GM12892 (cell line): Measurements from ENCODE around the gene EPHA4. TPM values are rescaled to one million over a fixed set of nuclear protein-coding genes. Genes with fewer than 3 reads are reported as not detected.

ENCODE experiments used
- DNase-seq: peaks from one replicate; pipeline ENCODE4 v3.0.0; 2011; ENCODE audit not compliant: insufficient read length
- FAIRE-seq: peaks from 2 replicates; lab custom pipeline; 2011; peaks lifted over from hg19 to GRCh38; lab: Jason Lieb, UNC
- POLR2A ChIP-seq: IDR thresholded peaks from 2 replicates; pipeline ENCODE4 v1.6.1; 2011; ENCODE audit warnings: low read depth, low read length, control low read depth
- POLR2AphosphoS5 ChIP-seq: IDR thresholded peaks from 2 replicates; pipeline ENCODE4 v1.6.1; 2011; ENCODE audit warnings: low read depth, low read length, control low read depth
- TAF1 ChIP-seq: IDR thresholded peaks from 2 replicates; pipeline ENCODE4 v1.6.1; 2011; ENCODE audit warnings: low read depth, mild to moderate bottlenecking, control low read depth, low read length, borderline replicate concordance
- polyA plus RNA-seq: library from polyadenylated mRNA; unstranded; fragments of >200 nt; gene quantifications from one replicate; pipeline ENCODE4 v1.2.1, GENCODE V29; 2012; ENCODE audit warnings: missing spikeins, inconsistent platforms; ENCODE audit not compliant: missing spikeins

The EPHA4 gene
- 0.19 TPM for polyA plus RNA-seq

DNA sequence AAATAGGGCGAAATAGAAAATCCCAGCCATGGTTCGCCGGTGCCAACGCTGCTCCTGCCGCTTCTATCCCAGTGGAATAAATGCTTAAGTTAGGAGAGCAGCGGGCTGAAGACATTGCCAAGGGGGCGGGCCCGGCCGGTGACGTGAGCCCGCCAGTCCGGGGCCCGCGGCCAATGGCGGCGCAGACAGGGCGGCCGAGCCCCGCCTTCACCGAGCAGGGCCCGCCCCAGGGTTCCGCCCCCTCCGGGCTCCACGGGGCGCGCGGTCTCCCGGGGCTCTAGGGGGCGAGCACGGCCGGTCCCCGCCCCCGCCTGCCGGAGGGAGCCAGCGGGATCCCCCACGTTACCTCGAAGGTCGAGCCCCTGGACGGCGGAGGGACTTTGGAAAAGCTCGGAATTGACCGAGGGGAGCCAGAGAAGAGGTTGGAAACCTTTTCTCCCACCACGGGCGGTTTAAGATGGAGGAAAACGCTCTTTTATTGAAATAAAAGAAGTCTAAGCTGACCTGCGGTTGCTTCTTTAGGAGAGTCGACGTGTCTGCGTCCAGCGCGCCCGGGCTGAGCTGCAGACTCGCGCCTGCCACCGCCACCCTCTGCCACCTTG lies at the start of gene EPHA4:
EPHA4 (minus strand) TSS at position 86 of the 602 bp plus-strand sequence; CDS start at position 30, 56 bp downstream.
- peak; percentile 88 for FAIRE-seq
- DNase-seq = peak; percentile 82
- TF ChIP-seq TAF1 (no peak), POLR2A (no peak), POLR2AphosphoS5 (no peak)

GRCh38 chr2:221618007-221618406 lies 45.9 kb upstream of the EPHA4 start:
- FAIRE-seq (no peak), DNase-seq (no peak)
- TF ChIP-seq TAF1 (no peak), POLR2A (no peak), POLR2AphosphoS5 (no peak)

- FAIRE-seq = no peak
- TF ChIP-seq POLR2A (no peak), POLR2AphosphoS5 (no peak), TAF1 (no peak)
- no peak for DNase-seq
These were observed 44.5 kb upstream of the EPHA4 start for GRCh38 chr2:221616561-221616960.

GRCh38 chr2:221614274-221614673 lies 42.2 kb upstream of the EPHA4 start:
- no peak for FAIRE-seq
- no peak for TF ChIP-seq POLR2A
- no peak for TF ChIP-seq TAF1
- no peak for TF ChIP-seq POLR2AphosphoS5
- DNase-seq = no peak

DNA sequence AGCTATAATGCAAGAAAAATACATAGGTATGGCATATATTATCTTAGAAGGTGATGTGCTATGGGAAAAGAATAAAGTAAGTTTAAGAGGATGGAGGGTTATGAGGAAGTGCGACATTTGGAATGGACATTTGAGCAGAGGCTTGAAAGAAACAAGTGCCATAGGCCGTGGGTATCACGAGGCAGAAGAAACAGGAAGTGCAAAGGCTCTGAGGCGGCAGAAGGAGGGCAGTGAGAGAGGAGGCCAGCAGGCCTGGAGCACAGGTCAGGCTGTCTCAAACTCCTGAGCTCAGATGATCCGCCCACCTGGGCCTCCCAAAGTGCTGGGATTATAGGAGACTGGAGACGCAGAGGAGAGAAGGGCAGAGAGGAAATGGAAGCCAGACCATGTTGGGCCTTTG lies 40.7 kb upstream of the EPHA4 start:
- DNase-seq = no peak
- TF ChIP-seq POLR2AphosphoS5 = no peak
- no peak for TF ChIP-seq TAF1
- no peak for TF ChIP-seq POLR2A
- no peak for FAIRE-seq

GRCh38 chr2:221612161-221612560 lies 40.1 kb upstream of the EPHA4 start:
- no peak for FAIRE-seq
- TF ChIP-seq POLR2AphosphoS5 (no peak), POLR2A (no peak), TAF1 (no peak)
- no peak for DNase-seq

DNA sequence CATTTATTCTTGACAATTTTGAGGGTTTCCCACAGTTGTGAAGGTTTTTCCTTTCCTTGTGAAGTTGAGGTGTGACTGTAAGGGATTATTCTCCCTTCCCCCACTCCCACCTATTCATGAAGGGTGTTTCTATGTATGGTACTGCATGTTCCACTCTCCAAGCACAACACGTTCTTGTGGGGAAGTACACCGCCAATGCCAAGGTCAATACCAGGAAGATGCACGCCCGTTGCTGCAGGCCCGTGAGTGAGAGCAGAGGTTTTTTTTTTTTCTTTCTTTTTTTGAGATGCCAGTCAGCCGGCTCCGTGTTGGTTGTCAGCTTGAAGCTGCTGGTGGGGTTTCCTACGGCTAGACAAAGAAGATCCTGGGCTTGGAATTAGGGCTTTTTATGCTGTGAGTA lies 38.6 kb upstream of the EPHA4 start:
- DNase-seq = no peak
- FAIRE-seq = no peak
- TF ChIP-seq POLR2AphosphoS5 (no peak), TAF1 (no peak), POLR2A (no peak)

DNA sequence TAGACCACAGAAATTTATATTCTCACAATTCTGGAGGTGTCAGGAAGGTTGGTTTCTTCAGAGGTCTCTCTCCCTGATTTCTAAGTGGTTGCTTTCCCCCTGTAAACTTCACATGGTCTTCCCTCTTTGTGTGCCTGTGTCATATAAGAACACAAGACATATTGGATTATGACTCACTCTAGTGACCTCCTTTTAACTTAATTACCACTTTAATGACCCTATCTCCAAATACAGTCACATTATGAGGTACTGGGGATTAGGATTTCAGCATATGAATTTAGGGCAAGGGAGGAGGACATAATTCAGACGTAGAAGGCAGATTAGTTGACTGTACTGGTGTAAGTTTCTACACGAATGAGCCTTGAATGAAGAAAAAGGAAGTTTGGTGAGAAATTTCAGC lies 38.2 kb upstream of the EPHA4 start:
- FAIRE-seq (no peak), DNase-seq (no peak)
- TF ChIP-seq POLR2A (no peak), POLR2AphosphoS5 (no peak), TAF1 (no peak)

DNA sequence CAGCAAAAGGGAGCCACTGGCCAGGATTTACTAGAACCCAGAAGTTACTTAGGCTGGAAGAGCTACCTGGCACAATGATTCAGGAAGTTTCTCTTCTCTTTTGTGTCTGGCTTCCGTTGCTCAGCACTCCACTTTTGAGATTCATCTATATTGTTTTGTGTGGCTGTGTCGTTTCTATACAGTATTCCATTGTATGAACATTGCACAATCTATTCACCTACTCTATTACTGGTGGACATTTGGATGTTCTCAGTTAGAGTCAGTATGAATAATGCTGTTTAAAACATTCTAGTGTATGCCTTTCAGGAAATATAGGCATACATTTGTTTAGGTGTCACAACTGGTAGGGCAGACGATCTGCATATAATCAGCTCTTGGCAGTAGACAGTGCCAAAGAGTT lies 36.3 kb upstream of the EPHA4 start:
- TF ChIP-seq POLR2AphosphoS5 (no peak), POLR2A (no peak), TAF1 (no peak)
- FAIRE-seq (no peak), DNase-seq (no peak)

- no peak for FAIRE-seq
- TF ChIP-seq POLR2AphosphoS5 = no peak
- TF ChIP-seq TAF1 = no peak
- no peak for TF ChIP-seq POLR2A
- DNase-seq = no peak
These were observed 34.3 kb upstream of the EPHA4 start for GRCh38 chr2:221606424-221606823.

DNA sequence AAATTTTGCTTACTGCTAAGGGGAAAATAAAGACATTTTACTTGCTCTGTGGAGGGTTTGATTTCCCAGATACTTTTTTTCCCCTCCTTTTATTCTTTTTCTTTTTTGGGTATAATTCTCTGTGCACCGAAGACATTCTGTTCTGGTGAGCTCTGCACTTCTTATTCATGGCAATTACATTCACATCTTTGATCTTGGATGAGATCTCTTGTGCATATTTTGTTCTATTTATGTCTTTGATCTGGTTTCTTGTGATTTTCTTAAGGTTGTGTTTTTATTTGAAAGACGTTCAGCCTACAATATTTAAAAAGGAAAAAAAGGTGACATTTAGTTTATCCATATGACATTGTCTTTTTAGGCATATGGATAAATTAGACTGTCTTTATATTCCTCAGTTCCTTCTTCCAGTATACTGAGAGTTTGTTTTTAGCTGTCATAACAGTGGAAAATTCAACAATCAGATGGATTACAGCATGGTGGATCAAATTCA lies 33.7 kb upstream of the EPHA4 start:
- FAIRE-seq (no peak), DNase-seq (no peak)
- TF ChIP-seq TAF1 (no peak), POLR2A (no peak), POLR2AphosphoS5 (no peak)

GRCh38 chr2:221602938-221603337 lies 30.8 kb upstream of the EPHA4 start:
- TF ChIP-seq POLR2A (no peak), POLR2AphosphoS5 (no peak), TAF1 (no peak)
- FAIRE-seq (no peak), DNase-seq (no peak)

DNA sequence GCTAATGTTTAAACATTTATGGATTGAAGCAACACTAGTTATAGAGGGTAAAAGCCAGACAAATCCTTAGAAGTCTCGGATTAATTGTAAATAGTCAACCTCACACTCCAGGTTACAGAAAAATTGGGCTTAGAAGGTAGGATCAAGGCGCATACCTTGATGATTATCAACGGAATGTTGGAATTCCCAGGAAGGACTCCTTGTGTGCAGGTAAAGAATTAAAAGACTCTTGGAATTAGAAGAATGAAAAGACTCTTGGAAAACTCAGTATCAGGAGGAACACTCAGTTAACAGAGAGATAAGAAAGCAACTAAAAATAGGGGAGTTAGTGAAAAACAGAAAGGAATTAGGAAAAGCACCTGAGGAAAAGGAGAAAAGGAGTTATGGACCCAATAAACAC lies 29.3 kb upstream of the EPHA4 start:
- TF ChIP-seq TAF1 (no peak), POLR2A (no peak), POLR2AphosphoS5 (no peak)
- FAIRE-seq (no peak), DNase-seq (no peak)
